ENCODE results near the gene CPAMD8. TPM values are rescaled to one million over a fixed set of nuclear protein-coding genes. Genes with fewer than 3 reads are reported as not detected.

Gene CPAMD8
- total RNA-seq: under 1 TPM; 0.31 to 0.88 TPM

DNA sequence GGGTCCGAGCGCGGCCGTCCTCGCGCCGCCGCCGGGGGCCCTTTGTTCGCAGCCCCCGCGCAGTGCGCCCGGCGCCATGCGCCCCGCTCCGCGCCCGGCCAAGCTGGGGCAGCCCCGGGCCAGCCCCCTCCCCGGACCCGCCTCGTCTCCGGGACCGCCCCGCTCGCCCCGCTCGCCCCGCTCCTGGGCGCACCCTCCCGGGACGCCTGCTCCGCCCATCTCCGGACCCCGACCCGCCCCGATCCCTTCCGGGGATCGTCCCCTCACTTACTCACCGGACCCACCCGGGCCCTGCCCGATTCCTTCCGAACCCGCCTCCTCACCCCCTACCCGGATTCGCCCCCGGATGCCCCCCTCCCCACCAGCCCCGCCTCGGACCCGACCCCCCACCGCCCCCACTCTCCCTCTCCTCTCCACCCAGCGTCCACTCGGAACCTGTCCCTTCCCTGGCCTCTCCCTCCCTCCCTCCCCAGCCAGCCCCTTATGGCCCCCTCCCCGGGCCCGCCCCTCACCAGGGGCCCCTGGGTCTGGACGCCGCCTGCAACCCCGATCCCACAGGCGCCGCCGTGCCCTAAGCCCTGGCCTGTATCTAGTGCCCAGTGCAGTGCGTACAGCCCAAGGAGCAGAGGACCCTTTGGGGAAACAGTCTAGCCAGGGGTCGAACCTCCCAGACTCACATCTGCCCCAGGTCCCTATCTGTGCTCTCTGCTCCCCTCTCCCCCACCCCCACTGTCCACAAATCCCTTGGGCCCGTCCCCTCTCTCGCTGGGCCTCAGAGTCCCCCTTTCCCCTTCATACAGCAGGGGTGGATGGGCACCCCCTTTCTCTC lies at the start of gene CPAMD8:
TSS of gene CPAMD8 (minus strand) at position 105 of the 829 bp plus-strand sequence. CDS start 168 bp downstream, outside the sequence.
- DNase-seq: no peak
- Mint-ChIP-seq H3K4me3 (peak within 1 kb of the TSS; percentile 31), H3K9me3 (peaks cover 18% of the 10 kb centered on the region), H3K27ac (no peak within 1 kb of the TSS), H3K36me3 (peaks cover 9% of the 10 kb centered on the region), H3K4me1 (ENCODE audit: low read depth) (peaks cover 6% of the 10 kb centered on the region), H3K27me3 (peaks cover 42% of the 10 kb centered on the region)
- ChIA-PET CTCF (no interaction called here), POLR2A (no interaction called here)
- intact Hi-C loops (cut with micrococcal nuclease): no loop called here

DNA sequence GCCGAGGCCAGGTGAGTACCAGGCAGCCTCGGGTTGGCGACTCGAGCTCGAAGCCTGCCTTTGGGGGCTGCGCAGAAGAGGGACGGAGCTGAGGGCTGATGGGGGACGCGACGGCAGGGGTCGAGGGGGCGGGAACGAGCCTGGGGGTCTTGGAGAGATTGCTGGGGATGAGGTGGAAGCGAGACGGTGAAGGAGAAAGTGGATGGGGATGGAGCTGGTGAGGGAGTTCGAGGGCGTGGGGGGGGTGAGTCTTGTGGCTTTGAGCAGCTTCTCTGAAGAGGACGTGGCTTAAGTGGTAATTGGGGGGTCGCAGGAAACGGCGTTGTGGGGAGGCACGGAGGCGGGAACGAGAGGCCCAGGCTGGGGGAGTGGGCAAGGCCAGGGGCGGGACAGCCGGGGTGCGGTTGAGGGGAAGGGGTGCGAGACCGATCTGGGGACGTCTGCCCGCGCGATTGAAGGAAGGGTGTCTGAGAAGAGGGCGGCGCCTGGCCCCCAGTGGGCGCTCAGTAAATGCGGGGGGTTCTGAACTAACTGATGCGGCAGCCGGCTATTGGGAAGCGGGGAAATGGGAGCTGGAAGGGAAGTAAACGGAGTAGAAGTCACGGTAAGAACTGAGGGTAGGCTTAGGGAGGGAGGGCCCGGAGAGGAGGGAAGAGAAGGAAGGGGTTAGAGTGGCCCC lies 49.4 kb upstream of the CPAMD8 start:
- H3K4me1 Mint-ChIP-seq (ENCODE audit: low read depth): peaks cover 51% of the 10 kb centered on the region
- peaks cover 26% of the 10 kb centered on the region for H3K36me3 Mint-ChIP-seq
- ChIA-PET POLR2A (interaction anchor here (0.7 to 1.6 kb wide), 6 partner anchors 13 to 205 kb away, joined by 3 to 7 read pairs (median 4); partner anchors contain the start of gene OCEL1), CTCF (interaction anchor here (2.0 kb wide), 1 partner anchor 109 kb away, joined by 7 read pairs; no protein-coding TSS in a partner anchor)
- H3K9me3 Mint-ChIP-seq: no peaks in the 10 kb centered on the region
- no peaks in the 10 kb centered on the region for H3K27me3 Mint-ChIP-seq
- H3K4me3 Mint-ChIP-seq: peak overlapping the region; percentile 99
- peak; percentile 60 for DNase-seq
- intact Hi-C loops (cut with micrococcal nuclease): loop anchor here (1.0 to 2.0 kb wide), 4 partner anchors 49 to 159 kb away; partner anchors contain the start of genes OCEL1 and USE1
- H3K27ac Mint-ChIP-seq: peak overlapping the region; percentile 93

DNA sequence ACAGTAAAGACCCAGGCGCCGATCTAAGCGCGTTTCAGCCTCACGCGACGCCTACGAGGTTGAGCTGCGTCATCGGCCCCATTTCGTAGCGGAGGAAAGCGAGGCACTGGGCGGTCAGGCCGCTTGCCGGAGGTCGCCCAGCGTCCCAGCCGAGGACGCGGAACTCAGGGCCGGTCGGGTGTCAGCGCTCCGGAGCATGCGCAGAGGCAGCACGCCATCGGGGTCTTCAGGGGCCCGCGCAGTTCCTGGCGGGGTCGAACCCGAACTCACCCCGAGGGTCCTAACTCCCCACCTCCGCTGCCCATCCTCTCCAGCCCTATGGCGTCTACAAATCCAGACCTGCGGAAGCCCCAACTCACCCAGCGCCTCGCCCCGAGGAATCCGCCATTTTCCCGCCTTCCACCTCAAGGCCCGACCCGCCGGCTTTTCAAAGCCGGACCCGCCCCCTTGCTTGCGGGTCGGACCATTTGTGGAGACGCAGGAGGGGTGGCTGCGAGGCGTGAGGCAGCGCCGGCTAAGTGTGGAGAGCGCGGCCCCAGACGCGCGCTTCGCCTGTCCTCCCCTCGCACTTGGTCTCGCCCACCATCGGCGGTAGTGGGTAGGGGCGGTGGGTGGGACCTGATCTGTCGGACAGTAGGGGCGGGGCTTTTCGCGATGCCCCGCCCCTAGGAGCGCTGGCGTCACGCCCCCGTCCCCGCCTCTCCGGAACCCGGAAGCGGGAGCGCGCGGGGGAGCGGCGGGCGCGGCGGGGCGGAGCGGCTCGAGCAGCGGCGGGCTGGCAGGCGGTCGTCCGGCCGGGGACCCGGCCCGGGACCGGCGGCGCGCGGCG lies 48.6 kb upstream of the CPAMD8 start, which contains the start of the genes HAUS8 and MYO9B:
TSS of gene HAUS8 (minus strand) at position 418 of the 829 bp plus-strand sequence. CDS start at position 388, 30 bp downstream.
TSS of gene MYO9B (plus strand) at position 743 of the 829 bp plus-strand sequence. CDS start 25,941 bp downstream, outside the sequence.
- Mint-ChIP-seq H3K27me3 (no peaks in the 10 kb centered on the region), H3K4me3 (peak within 1 kb of the TSS; percentile 99), H3K36me3 (peaks cover 30% of the 10 kb centered on the region), H3K27ac (peak within 1 kb of the TSS; percentile 99), H3K9me3 (no peaks in the 10 kb centered on the region), H3K4me1 (ENCODE audit: low read depth) (peaks cover 48% of the 10 kb centered on the region)
- ChIA-PET CTCF (interaction anchor here (1.1 to 2.0 kb wide), 2 partner anchors 109 to 160 kb away, joined by 5 to 7 read pairs; no protein-coding TSS in a partner anchor), POLR2A (interaction anchor here (0.9 to 1.6 kb wide), 5 partner anchors 51 to 184 kb away, joined by 4 to 7 read pairs (median 4); partner anchors contain the start of genes OCEL1 and USE1)
- DNase-seq: peak; percentile 100
- intact Hi-C loops (cut with micrococcal nuclease): loop anchor here (1.0 to 2.0 kb wide), 4 partner anchors 50 to 160 kb away; partner anchors contain the start of genes OCEL1 and USE1

DNA sequence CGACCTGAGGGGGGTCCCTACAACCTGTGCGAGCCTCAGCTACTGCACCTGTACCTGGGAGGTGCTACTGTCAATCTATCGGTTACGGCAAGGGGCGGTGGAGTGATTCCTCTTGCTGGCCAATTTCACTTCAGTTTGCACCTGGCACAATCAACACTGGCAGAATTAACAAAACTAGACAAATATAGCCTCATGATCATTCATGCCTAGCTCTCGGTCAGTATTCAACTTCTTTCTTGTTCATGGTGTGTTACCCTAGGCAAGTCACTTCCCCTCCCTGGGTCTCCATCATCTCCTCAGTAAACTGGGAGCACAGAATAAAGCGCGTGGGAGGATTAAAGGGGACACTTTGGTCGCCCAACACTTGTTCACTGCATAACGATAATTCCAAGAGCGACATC lies 48.0 kb upstream of the CPAMD8 start:
- POLR2A ChIA-PET: interaction anchor here (0.9 to 1.2 kb wide), 3 partner anchors 51 to 161 kb away, joined by 4 read pairs; partner anchors contain the start of gene USE1
- Mint-ChIP-seq H3K27ac (peak overlapping the region; percentile 99), H3K36me3 (peaks cover 34% of the 10 kb centered on the region), H3K4me1 (ENCODE audit: low read depth) (peaks cover 43% of the 10 kb centered on the region), H3K4me3 (peak overlapping the region; percentile 99), H3K27me3 (no peaks in the 10 kb centered on the region), H3K9me3 (no peaks in the 10 kb centered on the region)
- intact Hi-C loops (cut with micrococcal nuclease): loop anchor here (1.0 to 2.0 kb wide), 4 partner anchors 51 to 160 kb away; partner anchors contain the start of genes OCEL1 and USE1
- CTCF ChIA-PET: interaction anchor here (1.1 to 2.0 kb wide), 2 partner anchors 110 to 161 kb away, joined by 5 to 7 read pairs; no protein-coding TSS in a partner anchor
- no peak for DNase-seq

DNA sequence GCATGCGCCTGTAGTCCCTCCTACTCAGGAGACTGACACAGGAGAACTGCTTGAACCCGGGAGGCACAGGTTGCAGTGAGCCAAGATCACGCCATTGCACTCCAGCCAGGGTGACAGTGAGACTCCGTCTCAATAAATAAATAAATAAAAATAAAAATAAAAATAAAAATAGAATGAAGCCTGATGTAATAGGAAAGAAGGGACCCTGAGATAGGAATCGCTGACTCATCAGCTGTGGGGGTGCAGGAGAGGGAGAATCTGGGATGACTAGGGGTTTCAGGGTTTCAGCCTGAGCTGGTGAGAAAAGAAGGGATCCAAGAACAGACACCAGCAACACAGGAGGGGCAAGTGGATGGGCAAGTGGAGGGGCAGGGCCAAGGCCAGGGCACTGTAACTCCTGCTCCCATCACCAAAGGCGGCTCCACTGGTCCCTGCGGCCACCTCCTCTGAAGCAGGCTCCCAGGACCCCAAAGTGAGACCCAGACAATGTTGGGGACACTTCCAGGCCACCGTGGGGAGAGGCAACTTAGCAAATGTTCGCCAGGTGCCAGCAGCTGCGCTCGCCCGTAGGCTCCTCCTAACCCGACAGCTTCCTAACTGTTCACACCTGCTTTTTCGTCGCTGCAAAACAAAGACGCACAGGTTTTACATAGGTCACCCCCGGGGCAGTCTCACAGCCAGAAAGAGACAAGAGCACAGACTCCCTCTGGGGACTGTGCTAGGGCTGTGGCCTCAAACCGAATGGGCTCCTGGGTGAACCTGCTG lies 47.4 kb upstream of the CPAMD8 start:
- DNase-seq: peak; percentile 20
- ChIA-PET CTCF (interaction anchor here (1.1 kb wide), 1 partner anchor 161 kb away, joined by 5 read pairs; no protein-coding TSS in a partner anchor), POLR2A (interaction anchor here (0.9 to 1.2 kb wide), 3 partner anchors 52 to 162 kb away, joined by 4 read pairs; partner anchors contain the start of gene USE1)
- Mint-ChIP-seq H3K4me3 (peak overlapping the region; percentile 99), H3K36me3 (peaks cover 34% of the 10 kb centered on the region), H3K27me3 (no peaks in the 10 kb centered on the region), H3K9me3 (no peaks in the 10 kb centered on the region), H3K27ac (peak overlapping the region; percentile 99), H3K4me1 (ENCODE audit: low read depth) (peaks cover 38% of the 10 kb centered on the region)
- intact Hi-C loops (cut with micrococcal nuclease): loop anchor here (2.0 kb wide), 1 partner anchor 161 kb away; no protein-coding TSS in a partner anchor

DNA sequence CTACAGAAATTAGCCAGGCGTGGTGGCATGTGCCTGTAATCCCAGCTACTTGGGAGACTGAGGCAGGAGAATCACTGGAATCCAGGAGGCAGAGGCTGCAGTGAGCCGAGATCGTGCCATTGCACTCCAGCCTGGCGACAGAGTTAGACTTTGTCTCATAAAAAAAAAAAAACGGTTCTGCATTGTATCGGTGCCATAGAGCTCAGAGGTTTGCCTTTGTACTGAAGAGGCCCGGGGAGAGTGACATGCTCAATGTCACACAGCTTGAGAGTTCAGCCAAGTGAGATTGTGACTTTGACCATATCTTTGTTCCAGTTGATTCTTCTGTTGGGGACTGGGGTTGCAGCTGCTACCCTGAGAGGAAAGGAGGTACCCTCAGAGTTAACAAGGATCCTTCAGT lies 44.3 kb upstream of the CPAMD8 start:
- no peaks in the 10 kb centered on the region for H3K27me3 Mint-ChIP-seq
- POLR2A ChIA-PET: no interaction called here
- DNase-seq: no peak
- no peak overlapping the region for H3K27ac Mint-ChIP-seq
- CTCF ChIA-PET: no interaction called here
- peaks cover 22% of the 10 kb centered on the region for H3K4me1 Mint-ChIP-seq (ENCODE audit: low read depth)
- H3K4me3 Mint-ChIP-seq: no peak overlapping the region
- peaks cover 42% of the 10 kb centered on the region for H3K36me3 Mint-ChIP-seq
- H3K9me3 Mint-ChIP-seq: no peaks in the 10 kb centered on the region
- intact Hi-C loops (cut with micrococcal nuclease): no loop called here

DNA sequence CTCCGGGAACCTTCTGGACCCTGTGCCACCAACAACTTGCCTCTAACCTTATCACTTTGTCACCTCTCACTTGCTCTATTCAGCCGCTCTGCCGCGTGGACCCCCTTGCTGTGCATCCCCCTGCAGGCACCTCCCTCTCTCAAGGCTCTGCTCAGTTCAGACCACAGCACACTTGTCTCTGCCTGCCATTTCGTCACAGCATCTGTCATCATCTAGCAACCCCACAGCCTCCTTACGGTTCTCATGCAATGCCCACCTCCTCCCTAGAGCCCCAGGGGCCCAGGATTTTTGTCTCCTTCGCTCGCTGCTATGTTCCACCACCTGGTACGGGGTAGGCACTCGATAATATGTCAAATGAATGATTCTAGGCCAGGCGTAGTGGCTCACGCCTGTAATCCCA lies 43.8 kb upstream of the CPAMD8 start:
- intact Hi-C loops (cut with micrococcal nuclease): no loop called here
- Mint-ChIP-seq H3K36me3 (peaks cover 42% of the 10 kb centered on the region), H3K4me1 (ENCODE audit: low read depth) (peaks cover 25% of the 10 kb centered on the region), H3K4me3 (no peak overlapping the region), H3K27ac (no peak overlapping the region), H3K9me3 (no peaks in the 10 kb centered on the region), H3K27me3 (no peaks in the 10 kb centered on the region)
- DNase-seq: no peak
- CTCF ChIA-PET: interaction anchor here (0.7 kb wide), 1 partner anchor 164 kb away, joined by 3 read pairs; no protein-coding TSS in a partner anchor
- POLR2A ChIA-PET: no interaction called here

DNA sequence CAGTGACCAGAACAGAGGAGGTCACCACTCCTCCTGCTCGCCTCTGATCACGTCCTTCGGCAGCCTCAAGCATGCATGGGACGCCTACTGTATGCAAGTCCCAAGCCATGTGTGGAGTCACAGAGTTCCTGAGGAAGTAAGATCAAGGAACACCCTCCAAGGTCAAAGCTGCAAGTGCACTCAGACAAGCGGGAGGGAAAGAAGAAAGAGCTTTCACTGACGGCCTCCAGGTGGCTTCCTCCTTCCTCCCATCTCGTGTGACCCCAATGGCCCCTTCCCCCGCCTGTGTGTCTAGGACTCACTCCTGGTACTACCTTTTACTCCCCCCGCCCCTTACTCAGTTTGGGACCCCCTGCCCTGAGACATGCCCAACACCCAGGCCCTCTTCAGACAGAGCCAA lies 42.6 kb upstream of the CPAMD8 start:
- Mint-ChIP-seq H3K4me1 (ENCODE audit: low read depth) (peaks cover 30% of the 10 kb centered on the region), H3K27ac (no peak overlapping the region), H3K4me3 (no peak overlapping the region), H3K36me3 (peaks cover 46% of the 10 kb centered on the region), H3K9me3 (no peaks in the 10 kb centered on the region), H3K27me3 (no peaks in the 10 kb centered on the region)
- ChIA-PET POLR2A (no interaction called here), CTCF (interaction anchor here (1.0 to 1.1 kb wide), 2 partner anchors 166 to 216 kb away, joined by 3 read pairs; no protein-coding TSS in a partner anchor)
- intact Hi-C loops (cut with micrococcal nuclease): no loop called here
- DNase-seq: no peak

DNA sequence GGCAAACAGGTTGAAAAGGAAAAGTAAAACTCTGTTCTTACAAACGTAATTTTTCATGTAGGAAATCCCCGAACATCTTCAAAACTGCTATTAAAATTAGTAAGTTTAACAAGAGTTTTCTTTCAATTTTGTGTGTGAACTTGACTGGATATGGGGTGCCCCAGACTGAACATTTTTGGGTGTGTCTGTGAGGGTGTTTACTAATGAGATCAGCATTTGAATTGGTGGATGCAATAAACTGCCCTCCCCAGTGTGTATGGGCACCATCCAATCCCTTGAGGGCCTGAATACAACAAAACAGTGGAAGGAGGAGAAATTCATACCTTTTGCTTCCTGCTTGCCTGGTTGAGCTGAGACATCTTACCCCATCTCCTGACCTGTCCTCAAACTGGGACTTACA lies 36.8 kb upstream of the CPAMD8 start:
- DNase-seq: no peak
- H3K27me3 Mint-ChIP-seq: no peaks in the 10 kb centered on the region
- no peak overlapping the region for H3K4me3 Mint-ChIP-seq
- H3K4me1 Mint-ChIP-seq (ENCODE audit: low read depth): peaks cover 29% of the 10 kb centered on the region
- H3K36me3 Mint-ChIP-seq: peaks cover 35% of the 10 kb centered on the region
- H3K9me3 Mint-ChIP-seq: no peaks in the 10 kb centered on the region
- no peak overlapping the region for H3K27ac Mint-ChIP-seq
- ChIA-PET POLR2A (no interaction called here), CTCF (interaction anchor here (1.3 kb wide), 1 partner anchor 11 kb away, joined by 6 read pairs; no protein-coding TSS in a partner anchor)
- intact Hi-C loops (cut with micrococcal nuclease): no loop called here

DNA sequence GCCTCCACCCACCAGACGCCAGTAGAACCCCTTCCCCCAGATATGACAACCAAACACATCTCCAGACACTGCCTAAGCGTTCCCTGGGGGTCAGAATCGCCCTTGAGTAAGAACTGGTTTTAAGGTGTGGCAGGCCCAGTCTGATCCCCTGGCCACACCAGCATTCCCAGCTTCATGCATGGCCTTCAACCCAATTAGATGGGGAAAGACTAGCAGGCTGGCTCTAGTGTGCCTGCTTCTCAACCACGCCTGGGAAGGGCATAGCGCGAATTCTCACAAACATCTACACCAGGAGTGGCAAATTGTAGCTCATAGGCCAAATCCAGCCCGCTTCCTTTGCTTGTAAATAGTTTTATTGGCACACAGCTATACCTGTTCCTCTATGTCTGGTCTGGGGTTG lies 35.1 kb upstream of the CPAMD8 start:
- peaks cover 32% of the 10 kb centered on the region for H3K36me3 Mint-ChIP-seq
- H3K4me3 Mint-ChIP-seq: no peak overlapping the region
- DNase-seq: no peak
- no peaks in the 10 kb centered on the region for H3K27me3 Mint-ChIP-seq
- no peak overlapping the region for H3K27ac Mint-ChIP-seq
- intact Hi-C loops (cut with micrococcal nuclease): no loop called here
- ChIA-PET POLR2A (no interaction called here), CTCF (no interaction called here)
- H3K4me1 Mint-ChIP-seq (ENCODE audit: low read depth): peaks cover 25% of the 10 kb centered on the region
- no peaks in the 10 kb centered on the region for H3K9me3 Mint-ChIP-seq
